Tibial nerve (tissue), 3 donors: ENCODE measurements around the gene LNP1.

Experiments
- CTCF ChIP-seq, 5 experiments: fragments of 200-600 bp in 3 of 5; fragments of 450-650 bp in 2 of 5; sonication (generic) in 3 of 5; IDR thresholded peaks; one replicate each; pipeline ENCODE4 v1.5.1; 2016 to 2019; ENCODE audit warnings: antibody characterized with exemption in 5 of 5, mild to moderate bottlenecking in 3 of 5, moderate library complexity in 2 of 5
- POLR2A ChIP-seq, 2 donors: fragments of 450-650 bp; IDR thresholded peaks; one replicate each; pipeline ENCODE4 v1.6.1; 2017; ENCODE audit warnings: antibody characterized with exemption in 2 of 2, mild to moderate bottlenecking in 2 of 2, moderate library complexity in 2 of 2

- TF ChIP-seq POLR2A (IDR thresholded peaks at IDR 0.05): no peak
- no peak for TF ChIP-seq CTCF (IDR thresholded peaks at IDR 0.05)
Measured at GRCh38 chr3:100358413-100358812, 42.9 kb upstream of the LNP1 start.
